H9 (cell line): ENCODE measurements around the gene LBH. TPM values are rescaled to one million over a fixed set of nuclear protein-coding genes. Genes with fewer than 3 reads are reported as not detected.

ENCODE experiments used
- DNase-seq: peaks from one replicate; pipeline ENCODE4 v3.0.0-alpha.2; 2017
- H2AFZ ChIP-seq: one replicate; pipeline ENCODE4 v1.6.1; 2013; ENCODE audit warnings: mild to moderate bottlenecking, low read length, control low read depth, moderate library complexity
- H2AK5ac ChIP-seq: 2 replicates; pipeline ENCODE4 v1.6.1; 2013; ENCODE audit warnings: low read length, control low read depth, mixed read lengths; ENCODE audit not compliant: insufficient read length
- H2BK120ac ChIP-seq: one replicate; pipeline ENCODE4 v1.6.1; 2013; ENCODE audit warnings: low read depth, mild to moderate bottlenecking, low read length, control low read depth, inconsistent platforms; ENCODE audit not compliant: poor library complexity, severe bottlenecking
- H2BK12ac ChIP-seq: 2 replicates; pipeline ENCODE4 v1.6.1; 2013; ENCODE audit warnings: low read length, control low read depth, mixed read lengths, low read depth; ENCODE audit not compliant: insufficient read length
- H2BK15ac ChIP-seq: 2 replicates; pipeline ENCODE4 v1.6.1; 2013; ENCODE audit warnings: low read depth, low read length, control low read depth
- H2BK20ac ChIP-seq: one replicate; pipeline ENCODE4 v1.6.1; 2013; ENCODE audit warnings: low read depth, mild to moderate bottlenecking, low read length, control low read depth, inconsistent platforms; ENCODE audit not compliant: poor library complexity, severe bottlenecking
- H2BK5ac ChIP-seq: 2 replicates; pipeline ENCODE4 v1.6.1; 2013; ENCODE audit warnings: low read length, control low read depth, mixed read lengths; ENCODE audit not compliant: insufficient read length
- H3K14ac ChIP-seq: 2 replicates; pipeline ENCODE4 v1.6.1; 2013; ENCODE audit warnings: low read length, control low read depth; ENCODE audit not compliant: insufficient read depth
- H3K18ac ChIP-seq: 2 replicates; pipeline ENCODE4 v1.6.1; 2013; ENCODE audit warnings: low read depth, mild to moderate bottlenecking, mixed read lengths, low read length, control low read depth; ENCODE audit not compliant: insufficient read length
- H3K23ac ChIP-seq: 2 replicates; pipeline ENCODE4 v1.6.1; 2013; ENCODE audit warnings: low read length, control low read depth, mixed read lengths, low read depth; ENCODE audit not compliant: insufficient read length
- H3K23me2 ChIP-seq: 2 replicates; pipeline ENCODE4 v1.6.1; 2013; ENCODE audit warnings: low read depth, mild to moderate bottlenecking, mixed read lengths, low read length, control low read depth; ENCODE audit not compliant: insufficient read length, poor library complexity, severe bottlenecking
- H3K27ac ChIP-seq: 2 replicates; pipeline ENCODE4 v1.5.1; 2013; ENCODE audit warnings: low read length, control low read depth, mixed read lengths, low read depth; ENCODE audit not compliant: insufficient read length
- H3K27me3 ChIP-seq: 2 replicates; pipeline ENCODE4 v1.6.1; 2013; ENCODE audit warnings: low read length, control low read depth, inconsistent platforms; ENCODE audit not compliant: insufficient read depth
- H3K4ac ChIP-seq: 2 replicates; pipeline ENCODE4 v1.6.1; 2013; ENCODE audit warnings: low read depth, mild to moderate bottlenecking, control low read depth, inconsistent platforms, low read length, moderate library complexity
- H3K4me1 ChIP-seq: 2 replicates; pipeline ENCODE4 v1.6.1; 2013; ENCODE audit warnings: low read length, control low read depth, inconsistent platforms; ENCODE audit not compliant: insufficient read depth
- H3K4me2 ChIP-seq: 2 replicates; pipeline ENCODE4 v1.6.1; 2013; ENCODE audit warnings: low read length, control low read depth, mixed read lengths; ENCODE audit not compliant: insufficient read length, insufficient read depth
- H3K56ac ChIP-seq: 2 replicates; pipeline ENCODE4 v1.6.1; 2013; ENCODE audit warnings: low read depth, mild to moderate bottlenecking, mixed read lengths, low read length, control low read depth; ENCODE audit not compliant: insufficient read length
- H3K79me1 ChIP-seq: 2 replicates; pipeline ENCODE4 v1.6.1; 2013; ENCODE audit warnings: low read depth, mild to moderate bottlenecking, moderate library complexity, low read length, control low read depth, inconsistent platforms; ENCODE audit not compliant: insufficient read depth, poor library complexity, severe bottlenecking
- H3K79me2 ChIP-seq: 2 replicates; pipeline ENCODE4 v1.6.1; 2013; ENCODE audit warnings: low read length, control low read depth, inconsistent platforms; ENCODE audit not compliant: insufficient read depth
- H3K9ac ChIP-seq: 2 replicates; pipeline ENCODE4 v1.6.1; 2013; ENCODE audit warnings: low read length, control low read depth, mixed read lengths; ENCODE audit not compliant: insufficient read length; ENCODE audit errors: extremely low read depth
- H3K9me3 ChIP-seq: one replicate; pipeline ENCODE4 v1.6.1; 2013; ENCODE audit warnings: low read depth, low read length, inconsistent platforms; ENCODE audit not compliant: control insufficient read depth
- H3T11ph ChIP-seq: one replicate; pipeline ENCODE4 v1.6.1; 2013; ENCODE audit warnings: mild to moderate bottlenecking, low read length, control low read depth, inconsistent platforms
- H4K20me1 ChIP-seq: one replicate; pipeline ENCODE4 v1.6.1; 2013; ENCODE audit not compliant: control insufficient read depth, insufficient read length, insufficient read depth
- H4K5ac ChIP-seq: 2 replicates; pipeline ENCODE4 v1.6.1; 2013; ENCODE audit warnings: low read depth, mild to moderate bottlenecking, mixed read lengths, low read length, control low read depth; ENCODE audit not compliant: insufficient read length
- H4K8ac ChIP-seq: replicated peaks from 2 replicates; pipeline ENCODE4 v1.6.1; 2013; ENCODE audit warnings: low read length, control low read depth, mixed read lengths, low read depth; ENCODE audit not compliant: insufficient read length
- H4K91ac ChIP-seq: 2 replicates; pipeline ENCODE4 v1.6.1; 2013; ENCODE audit warnings: low read depth, mild to moderate bottlenecking, moderate library complexity, mixed read lengths, low read length, control low read depth; ENCODE audit not compliant: insufficient read length
- H3K27ac Mint-ChIP-seq, 3 experiments: 2 replicates in 2 of 3; 3 replicates in 1 of 3; pipeline ENCODE4 v1.8.0; 2020 to 2021; ENCODE audit warnings: mixed read lengths in 3 of 3, mild to moderate bottlenecking in 1 of 3, moderate library complexity in 1 of 3
- H3K27me3 Mint-ChIP-seq: 2 replicates; pipeline ENCODE4 v1.8.0; 2021; ENCODE audit warnings: low read depth, mild to moderate bottlenecking, moderate library complexity, mixed read lengths
- H3K36me3 Mint-ChIP-seq, 3 experiments: 2 replicates in 2 of 3; 3 replicates in 1 of 3; pipeline ENCODE4 v1.8.0; 2020 to 2021; ENCODE audit warnings: low read depth in 3 of 3, mixed read lengths in 3 of 3; ENCODE audit not compliant: insufficient read depth in 1 of 3
- H3K4me1 Mint-ChIP-seq, 2 experiments: 2 replicates each; pipeline ENCODE4 v1.8.0; 2020; ENCODE audit warnings: mixed read lengths in 2 of 2
- H3K4me3 Mint-ChIP-seq, 2 experiments: 2 replicates in 1 of 2; 3 replicates in 1 of 2; pipeline ENCODE4 v1.8.0; 2020 to 2021; ENCODE audit warnings: mild to moderate bottlenecking in 2 of 2, mixed read lengths in 2 of 2, moderate library complexity in 1 of 2
- H3K9me3 Mint-ChIP-seq, 2 experiments: 2 replicates in 1 of 2; 3 replicates in 1 of 2; pipeline ENCODE4 v1.8.0; 2020; ENCODE audit warnings: mild to moderate bottlenecking in 2 of 2, mixed read lengths in 2 of 2, moderate library complexity in 1 of 2
- WGBS: extraction: QIAGEN DNeasy Blood & Tissue Kit; methylation state at CpG from one replicate; pipeline ENCODE4 v1.1.7; 2013; ENCODE audit warnings: missing lambda C conversion rate, low lambda C conversion rate, mixed read lengths; ENCODE audit not compliant: insufficient read length; ENCODE audit errors: extremely low coverage; 5-methylcytosine and 5-hydroxymethylcytosine counted together
- total RNA-seq: library from RNA; stranded (reverse); gene quantifications from 2 replicates; pipeline ENCODE4 v1.2.1, GENCODE V29; 2021
- TF ChIP-seq, protein P1 (sequence below): fragments of 200-600 bp; sonication (generic); conservative IDR thresholded peaks from 3 replicates; pipeline ENCODE4 v1.8.0; 2021; ENCODE audit warnings: antibody characterized with exemption, mild to moderate bottlenecking

The LBH gene
- total RNA-seq, 1 experiment from 2014 or later = 53.0 TPM

DNA sequence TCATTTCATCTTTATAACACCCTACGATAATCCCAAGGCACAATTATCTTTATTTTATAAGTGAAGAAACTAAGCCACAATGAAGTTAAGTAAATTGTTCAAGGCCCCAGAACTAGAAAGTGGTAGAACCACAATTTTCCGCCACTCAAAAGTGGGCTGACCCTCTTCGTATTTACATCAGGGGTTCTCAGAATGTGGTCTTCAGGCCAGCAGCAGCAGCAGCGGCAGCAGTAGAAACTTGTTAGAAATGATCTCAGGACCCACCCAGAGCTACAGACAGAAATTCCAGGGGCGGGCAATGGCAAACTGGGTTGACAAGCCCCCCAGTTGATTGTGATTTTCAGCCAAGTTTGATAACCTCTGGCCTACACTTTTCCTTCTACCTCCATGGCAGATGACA, 62.8 kb downstream of the LBH start:
- no peak overlapping the region for H2BK20ac ChIP-seq
- no peak overlapping the region for H3K9ac ChIP-seq
- DNase-seq = no peak
- no peaks in the 10 kb centered on the region for H3K9me3 ChIP-seq
- H3T11ph ChIP-seq = no peak overlapping the region
- no peaks in the 10 kb centered on the region for H3K79me1 ChIP-seq
- H3K27me3 Mint-ChIP-seq = no peaks in the 10 kb centered on the region
- no peak overlapping the region for H2BK12ac ChIP-seq
- H4K20me1 ChIP-seq = no peaks in the 10 kb centered on the region
- no peak overlapping the region for H2BK15ac ChIP-seq
- peaks cover 9% of the 10 kb centered on the region; the same call in 1 of the 2 replicates for H3K4me1 ChIP-seq
- no peak overlapping the region for H3K14ac ChIP-seq
- H3K56ac ChIP-seq = no peak overlapping the region
- no peaks in the 10 kb centered on the region for H3K27me3 ChIP-seq
- no peak overlapping the region for H2BK120ac ChIP-seq
- no peak overlapping the region for H4K91ac ChIP-seq
- no peak overlapping the region for H4K8ac ChIP-seq
- TF ChIP-seq, protein P1, sequence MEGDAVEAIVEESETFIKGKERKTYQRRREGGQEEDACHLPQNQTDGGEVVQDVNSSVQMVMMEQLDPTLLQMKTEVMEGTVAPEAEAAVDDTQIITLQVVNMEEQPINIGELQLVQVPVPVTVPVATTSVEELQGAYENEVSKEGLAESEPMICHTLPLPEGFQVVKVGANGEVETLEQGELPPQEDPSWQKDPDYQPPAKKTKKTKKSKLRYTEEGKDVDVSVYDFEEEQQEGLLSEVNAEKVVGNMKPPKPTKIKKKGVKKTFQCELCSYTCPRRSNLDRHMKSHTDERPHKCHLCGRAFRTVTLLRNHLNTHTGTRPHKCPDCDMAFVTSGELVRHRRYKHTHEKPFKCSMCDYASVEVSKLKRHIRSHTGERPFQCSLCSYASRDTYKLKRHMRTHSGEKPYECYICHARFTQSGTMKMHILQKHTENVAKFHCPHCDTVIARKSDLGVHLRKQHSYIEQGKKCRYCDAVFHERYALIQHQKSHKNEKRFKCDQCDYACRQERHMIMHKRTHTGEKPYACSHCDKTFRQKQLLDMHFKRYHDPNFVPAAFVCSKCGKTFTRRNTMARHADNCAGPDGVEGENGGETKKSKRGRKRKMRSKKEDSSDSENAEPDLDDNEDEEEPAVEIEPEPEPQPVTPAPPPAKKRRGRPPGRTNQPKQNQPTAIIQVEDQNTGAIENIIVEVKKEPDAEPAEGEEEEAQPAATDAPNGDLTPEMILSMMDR = no peak
- H2BK5ac ChIP-seq = no peak overlapping the region
- no peak overlapping the region for H3K27ac ChIP-seq
- no peak overlapping the region for H2AFZ ChIP-seq
- H2AK5ac ChIP-seq = no peak overlapping the region
- H3K4me3 Mint-ChIP-seq = no peak overlapping the region
- no peaks in the 10 kb centered on the region for H3K9me3 Mint-ChIP-seq
- peaks cover 0 to 2% (median 0%) of the 10 kb centered on the region in 3 experiments; a peak in 1 of 7 replicates for H3K36me3 Mint-ChIP-seq
- H3K23ac ChIP-seq = no peak overlapping the region
- no peak overlapping the region for H3K4me2 ChIP-seq
- 100% methylated on average over 1 of the region's 5 CpGs for WGBS
- H3K4me1 Mint-ChIP-seq = peaks cover 7 to 21% of the 10 kb centered on the region in 2 experiments; a peak in 3 of 4 replicates
- no peak overlapping the region for H3K4ac ChIP-seq
- no peak overlapping the region for H4K5ac ChIP-seq
- H3K79me2 ChIP-seq = no peaks in the 10 kb centered on the region
- no peak overlapping the region for H3K18ac ChIP-seq
- no peak overlapping the region; a peak in 1 of 7 replicates for H3K27ac Mint-ChIP-seq
- H3K23me2 ChIP-seq = no peaks in the 10 kb centered on the region
